ENCODE data around the gene MAST3. TPM values are rescaled to one million over a fixed set of nuclear protein-coding genes. Genes with fewer than 3 reads are reported as not detected.

Gene MAST3
- total RNA-seq, 4 donors from 2014 or later, result 0.66 to 2.8 (median 1.6) TPM

GRCh38 chr19:18122860-18123795, 25.6 kb downstream of the MAST3 start:
- peaks cover 4 to 6% of the 10 kb centered on the region in 2 donors for H3K4me1 ChIP-seq
- in situ Hi-C loops (cut with MboI; ENCODE audit: low sequenced_read_pairs in 4 of 4), result no loop called here
- H3K27me3 ChIP-seq, result no peaks in the 10 kb centered on the region
- TF ChIP-seq POLR2A (IDR thresholded peaks at IDR 0.05), result no peak
- TF ChIP-seq, protein P1, sequence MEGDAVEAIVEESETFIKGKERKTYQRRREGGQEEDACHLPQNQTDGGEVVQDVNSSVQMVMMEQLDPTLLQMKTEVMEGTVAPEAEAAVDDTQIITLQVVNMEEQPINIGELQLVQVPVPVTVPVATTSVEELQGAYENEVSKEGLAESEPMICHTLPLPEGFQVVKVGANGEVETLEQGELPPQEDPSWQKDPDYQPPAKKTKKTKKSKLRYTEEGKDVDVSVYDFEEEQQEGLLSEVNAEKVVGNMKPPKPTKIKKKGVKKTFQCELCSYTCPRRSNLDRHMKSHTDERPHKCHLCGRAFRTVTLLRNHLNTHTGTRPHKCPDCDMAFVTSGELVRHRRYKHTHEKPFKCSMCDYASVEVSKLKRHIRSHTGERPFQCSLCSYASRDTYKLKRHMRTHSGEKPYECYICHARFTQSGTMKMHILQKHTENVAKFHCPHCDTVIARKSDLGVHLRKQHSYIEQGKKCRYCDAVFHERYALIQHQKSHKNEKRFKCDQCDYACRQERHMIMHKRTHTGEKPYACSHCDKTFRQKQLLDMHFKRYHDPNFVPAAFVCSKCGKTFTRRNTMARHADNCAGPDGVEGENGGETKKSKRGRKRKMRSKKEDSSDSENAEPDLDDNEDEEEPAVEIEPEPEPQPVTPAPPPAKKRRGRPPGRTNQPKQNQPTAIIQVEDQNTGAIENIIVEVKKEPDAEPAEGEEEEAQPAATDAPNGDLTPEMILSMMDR (IDR thresholded peaks at IDR 0.05 in 4 of 5, conservative IDR thresholded peaks at IDR 0.05 in 1 of 5), result no peak
- no peaks in the 10 kb centered on the region for H3K9me3 ChIP-seq
- DNase-seq (no peak), ATAC-seq (no peak)
- H3K36me3 ChIP-seq, result no peaks in the 10 kb centered on the region
- peak overlapping the region in 2 of 4 donors; percentile 27 to 37 for H3K27ac ChIP-seq
- H3K4me3 ChIP-seq, result no peak overlapping the region
- intact Hi-C loops (cut with DNase I; ENCODE audit: low total_unique reads), result no loop called here

DNA sequence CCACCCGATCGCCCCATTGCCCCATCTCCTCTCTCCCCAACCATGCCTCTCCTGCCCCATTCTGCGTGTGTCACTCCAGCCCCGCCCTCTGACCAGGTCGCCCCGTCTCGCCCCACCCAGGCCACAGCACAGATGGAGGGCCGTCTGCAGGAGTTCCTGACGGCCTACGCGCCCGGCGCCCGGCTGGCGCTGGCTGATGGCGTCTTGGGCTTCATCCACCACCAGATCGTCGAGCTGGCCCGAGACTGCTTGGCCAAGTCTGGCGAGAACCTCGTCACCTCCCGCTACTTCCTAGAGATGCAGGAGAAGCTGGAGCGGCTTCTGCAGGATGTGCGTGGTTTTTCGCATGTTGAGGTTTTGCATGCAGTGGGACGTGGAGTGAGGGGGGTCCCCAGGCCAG, 26.2 kb downstream of the MAST3 start:
- ATAC-seq (peak in 1 of 2 donors; percentile 24), DNase-seq (no peak)
- H3K4me1 ChIP-seq, result peaks cover 0 to 4% of the 10 kb centered on the region in 2 donors
- no peaks in the 10 kb centered on the region for H3K27me3 ChIP-seq
- H3K36me3 ChIP-seq, result no peaks in the 10 kb centered on the region
- H3K27ac ChIP-seq, result peak overlapping the region in 1 of 4 donors; percentile 27
- no peaks in the 10 kb centered on the region for H3K9me3 ChIP-seq
- in situ Hi-C loops (cut with MboI; ENCODE audit: low sequenced_read_pairs in 4 of 4) (no loop called here), intact Hi-C loops (cut with DNase I; ENCODE audit: low total_unique reads) (no loop called here)
- no peak for TF ChIP-seq POLR2A (IDR thresholded peaks at IDR 0.05)
- TF ChIP-seq, protein P1 (IDR thresholded peaks at IDR 0.05 in 4 of 5, conservative IDR thresholded peaks at IDR 0.05 in 1 of 5), result no peak
- no peak overlapping the region for H3K4me3 ChIP-seq

- H3K27ac ChIP-seq, result no peak overlapping the region
- intact Hi-C loops (cut with DNase I; ENCODE audit: low total_unique reads) (no loop called here), in situ Hi-C loops (cut with MboI; ENCODE audit: low sequenced_read_pairs in 4 of 4) (no loop called here)
- H3K4me3 ChIP-seq, result no peak overlapping the region
- ATAC-seq (no peak), DNase-seq (no peak)
- TF ChIP-seq, protein P1 (IDR thresholded peaks at IDR 0.05 in 4 of 5, conservative IDR thresholded peaks at IDR 0.05 in 1 of 5), result no peak
- no peak for TF ChIP-seq POLR2A (IDR thresholded peaks at IDR 0.05)
- no peaks in the 10 kb centered on the region for H3K4me1 ChIP-seq
- no peaks in the 10 kb centered on the region for H3K9me3 ChIP-seq
- H3K27me3 ChIP-seq, result no peaks in the 10 kb centered on the region
- no peaks in the 10 kb centered on the region for H3K36me3 ChIP-seq
These were observed 28.5 kb downstream of the MAST3 start for GRCh38 chr19:18126097-18126496.

GRCh38 chr19:18128044-18128443, 30.5 kb downstream of the MAST3 start:
- Histone ChIP-seq H3K36me3 (no peaks in the 10 kb centered on the region), H3K27ac (no peak overlapping the region), H3K27me3 (no peaks in the 10 kb centered on the region), H3K9me3 (no peaks in the 10 kb centered on the region), H3K4me1 (no peaks in the 10 kb centered on the region), H3K4me3 (no peak overlapping the region)
- DNase-seq, result no peak
- intact Hi-C loops (cut with DNase I; ENCODE audit: low total_unique reads), result no loop called here
- in situ Hi-C loops (cut with MboI; ENCODE audit: low sequenced_read_pairs in 4 of 4), result no loop called here
- TF ChIP-seq, protein P1 (IDR thresholded peaks at IDR 0.05 in 4 of 5, conservative IDR thresholded peaks at IDR 0.05 in 1 of 5), result no peak
- no peak for TF ChIP-seq POLR2A (IDR thresholded peaks at IDR 0.05)
- ATAC-seq, result no peak
